ENCODE data around the gene DDO.

Gene DDO

GRCh38 chr6:110404607-110405006 is 10.8 kb downstream of the DDO start:
- Histone ChIP-seq H3K4me2 (ENCODE audit: low read depth, low read length, poor library complexity, severe bottlenecking) (no peak overlapping the region), H3K9me3 (ENCODE audit: insufficient read depth, low read length) (no peaks in the 10 kb centered on the region), H2AFZ (ENCODE audit: low read depth, low read length, severe bottlenecking) (no peak overlapping the region), H3K27me3 (ENCODE audit: low read length) (no peaks in the 10 kb centered on the region), H3K4me3 (ENCODE audit: insufficient read depth, low read length, poor library complexity, severe bottlenecking) (no peak overlapping the region), H3F3A (ENCODE audit: insufficient read depth) (no peaks in the 10 kb centered on the region), H3K27ac (ENCODE audit: low read depth, low read length) (no peak overlapping the region), H3K36me3 (ENCODE audit: low read length) (no peaks in the 10 kb centered on the region), H3K9ac (ENCODE audit: low read length) (no peak overlapping the region), H3K79me2 (ENCODE audit: insufficient read depth, low read length) (no peaks in the 10 kb centered on the region), H4K20me1 (ENCODE audit: low read depth, low read length) (no peaks in the 10 kb centered on the region), H3K9me2 (replicated peaks; ENCODE audit: insufficient read depth, low read length) (no peaks in the 10 kb centered on the region)
- TF ChIP-seq EZH2phosphoT487 (conservative IDR thresholded peaks at IDR 0.05; ENCODE audit: low read length): no peak
- TF ChIP-seq CTCF (IDR thresholded peaks at IDR 0.05; ENCODE audit: insufficient read depth, low read length, poor library complexity, severe bottlenecking): no peak

- Histone ChIP-seq H3F3A (ENCODE audit: insufficient read depth) (no peaks in the 10 kb centered on the region), H3K9ac (ENCODE audit: low read length) (no peak overlapping the region), H2AFZ (ENCODE audit: low read depth, low read length, severe bottlenecking) (no peak overlapping the region), H3K79me2 (ENCODE audit: insufficient read depth, low read length) (no peaks in the 10 kb centered on the region), H3K9me2 (replicated peaks; ENCODE audit: insufficient read depth, low read length) (no peaks in the 10 kb centered on the region), H3K4me2 (ENCODE audit: low read depth, low read length, poor library complexity, severe bottlenecking) (no peak overlapping the region), H4K20me1 (ENCODE audit: low read depth, low read length) (no peaks in the 10 kb centered on the region), H3K9me3 (ENCODE audit: insufficient read depth, low read length) (no peaks in the 10 kb centered on the region), H3K4me3 (ENCODE audit: insufficient read depth, low read length, poor library complexity, severe bottlenecking) (no peak overlapping the region), H3K27me3 (ENCODE audit: low read length) (no peaks in the 10 kb centered on the region), H3K27ac (ENCODE audit: low read depth, low read length) (no peak overlapping the region), H3K36me3 (ENCODE audit: low read length) (no peaks in the 10 kb centered on the region)
- no peak for TF ChIP-seq EZH2phosphoT487 (conservative IDR thresholded peaks at IDR 0.05; ENCODE audit: low read length)
- no peak for TF ChIP-seq CTCF (IDR thresholded peaks at IDR 0.05; ENCODE audit: insufficient read depth, low read length, poor library complexity, severe bottlenecking)
These were observed 13.7 kb downstream of the DDO start for GRCh38 chr6:110401585-110402176.

- Histone ChIP-seq H3K9ac (ENCODE audit: low read length) (no peak overlapping the region), H3K4me2 (ENCODE audit: low read depth, low read length, poor library complexity, severe bottlenecking) (no peak overlapping the region), H3K9me2 (replicated peaks; ENCODE audit: insufficient read depth, low read length) (no peaks in the 10 kb centered on the region), H3K27ac (ENCODE audit: low read depth, low read length) (no peak overlapping the region), H3K4me3 (ENCODE audit: insufficient read depth, low read length, poor library complexity, severe bottlenecking) (no peak overlapping the region), H3K27me3 (ENCODE audit: low read length) (no peaks in the 10 kb centered on the region), H3F3A (ENCODE audit: insufficient read depth) (no peaks in the 10 kb centered on the region), H3K79me2 (ENCODE audit: insufficient read depth, low read length) (no peaks in the 10 kb centered on the region), H2AFZ (ENCODE audit: low read depth, low read length, severe bottlenecking) (no peak overlapping the region), H3K9me3 (ENCODE audit: insufficient read depth, low read length) (no peaks in the 10 kb centered on the region), H3K36me3 (ENCODE audit: low read length) (no peaks in the 10 kb centered on the region), H4K20me1 (ENCODE audit: low read depth, low read length) (no peaks in the 10 kb centered on the region)
- TF ChIP-seq EZH2phosphoT487 (conservative IDR thresholded peaks at IDR 0.05; ENCODE audit: low read length) (no peak), CTCF (IDR thresholded peaks at IDR 0.05; ENCODE audit: insufficient read depth, low read length, poor library complexity, severe bottlenecking) (no peak)
These were observed 15.2 kb downstream of the DDO start for GRCh38 chr6:110400208-110400607.
